Transverse colon (tissue), 4 donors: ENCODE results near the gene CTSL. TPM values are rescaled to one million over a fixed set of nuclear protein-coding genes. Genes with fewer than 3 reads are reported as not detected.

ENCODE experiments used
- DNase-seq: peaks from one replicate; pipeline ENCODE4 v3.0.0-alpha.2; 2019
- H3K27ac ChIP-seq, 4 donors: fragments of 200-600 bp; sonication (generic); 2 replicates each; pipeline ENCODE4 v1.5.1; 2016 to 2018; ENCODE audit warnings: inconsistent platforms in 4 of 4
- H3K27me3 ChIP-seq: fragments of 200-600 bp; sonication (generic); 2 replicates; pipeline ENCODE4 v1.5.1; 2017; ENCODE audit warnings: inconsistent platforms
- H3K36me3 ChIP-seq, 4 donors: fragments of 200-600 bp; sonication (generic); 2 replicates each; pipeline ENCODE4 v1.5.1; 2017 to 2019; ENCODE audit warnings: inconsistent platforms in 4 of 4
- H3K4me1 ChIP-seq, 4 donors: fragments of 200-600 bp; sonication (generic); 2 replicates each; pipeline ENCODE4 v1.5.1; 2017 to 2020; ENCODE audit warnings: inconsistent platforms in 4 of 4
- H3K4me3 ChIP-seq, 4 donors: fragments of 200-600 bp; sonication (generic); 1 replicate in 1 of 4; 2 replicates in 3 of 4; pipeline versions ENCODE4 v1.5.1 to v1.6.1; 2017 to 2019; ENCODE audit warnings: inconsistent platforms in 4 of 4
- H3K9me3 ChIP-seq, 2 donors: fragments of 200-600 bp; sonication (generic); 2 replicates each; pipeline ENCODE4 v1.5.1; 2017 to 2019; ENCODE audit warnings: inconsistent platforms in 2 of 2
- EP300 ChIP-seq: sonication (generic); formaldehyde crosslinking; IDR thresholded peaks from one replicate; pipeline ENCODE4 v1.6.1; 2017; ENCODE audit warnings: antibody characterized with exemption, low read depth
- POLR2A ChIP-seq: fragments of 450-650 bp; IDR thresholded peaks from one replicate; pipeline ENCODE4 v1.6.1; 2016; ENCODE audit warnings: antibody characterized with exemption, mild to moderate bottlenecking, moderate library complexity
- POLR2AphosphoS5 ChIP-seq, 3 donors: sonication (generic); formaldehyde crosslinking; IDR thresholded peaks; one replicate each; pipeline ENCODE4 v1.6.1; 2016; ENCODE audit warnings: antibody characterized with exemption in 3 of 3
- WGBS, 2 donors: methylation state at CpG; one replicate each; pipeline ENCODE4 v1.1.5; 2018; ENCODE audit warnings: low coverage in 1 of 2; 5-methylcytosine and 5-hydroxymethylcytosine counted together
- in situ Hi-C, 4 donors: fragments of 200-750 bp; cut with MboI; loops; one replicate each; pipeline versions ENCODE4 v1.15.0 to v1.15.1; 2017; ENCODE audit warnings: low sequenced_read_pairs in 3 of 4, low pct_ligation_motif_present in 1 of 4, low pct_unique_long_range_greater_than_20kb in 1 of 4
- intact Hi-C: fragments of 100-400 bp; cut with DNase I; formaldehyde crosslinking; loops from one replicate; pipeline ENCODE4 v1.15.1; 2023; ENCODE audit warnings: low total_unique reads
- total RNA-seq, 4 donors: library from RNA; depleted of rRNA; stranded (reverse); fragments of >200 nt; gene quantifications; one replicate each; pipeline ENCODE4 v1.1.0, GENCODE V29; 2016
- TF ChIP-seq, protein P1 (sequence below), 5 experiments: fragments of 200-600 bp in 3 of 5; fragments of 450-650 bp in 2 of 5; sonication (generic) in 3 of 5; IDR thresholded peaks; 1 replicate in 2 of 5; 2 replicates in 3 of 5; pipeline ENCODE4 v1.5.1; 2016 to 2017; ENCODE audit warnings: antibody characterized with exemption in 5 of 5, inconsistent platforms in 3 of 5, mild to moderate bottlenecking in 2 of 5, moderate library complexity in 1 of 5

Gene CTSL
- total RNA-seq, 4 donors from 2014 or later: 26.7 to 108 (median 66.6) TPM

DNA sequence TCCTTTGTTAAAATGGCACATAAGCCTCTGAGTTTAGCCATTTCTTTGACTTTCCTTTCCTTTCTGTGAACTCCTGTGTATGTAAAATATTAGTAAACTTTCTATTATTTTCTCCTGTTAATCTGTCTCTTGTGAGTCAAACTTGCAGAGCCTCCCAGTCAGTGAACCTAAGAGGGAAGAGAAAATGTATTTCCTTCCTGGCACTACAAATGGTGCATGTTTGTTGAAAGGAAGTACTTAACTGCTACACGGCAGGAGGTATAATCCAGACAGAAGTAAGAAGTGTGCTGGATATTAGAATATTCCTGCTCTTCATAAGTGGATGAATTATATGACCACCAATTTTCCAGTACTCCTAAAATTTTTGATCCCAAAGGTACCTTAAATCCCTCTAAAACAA, 23.0 kb downstream of the CTSL start:
- WGBS, 2 donors: 22 to 37% methylated on average over 1 of the region's 1 CpG
- intact Hi-C loops: no loop called here
- Histone ChIP-seq H3K27ac (no peak overlapping the region), H3K36me3 (no peaks in the 10 kb centered on the region), H3K4me3 (no peak overlapping the region), H3K27me3 (no peaks in the 10 kb centered on the region), H3K4me1 (no peaks in the 10 kb centered on the region), H3K9me3 (no peaks in the 10 kb centered on the region)
- TF ChIP-seq, protein P1, sequence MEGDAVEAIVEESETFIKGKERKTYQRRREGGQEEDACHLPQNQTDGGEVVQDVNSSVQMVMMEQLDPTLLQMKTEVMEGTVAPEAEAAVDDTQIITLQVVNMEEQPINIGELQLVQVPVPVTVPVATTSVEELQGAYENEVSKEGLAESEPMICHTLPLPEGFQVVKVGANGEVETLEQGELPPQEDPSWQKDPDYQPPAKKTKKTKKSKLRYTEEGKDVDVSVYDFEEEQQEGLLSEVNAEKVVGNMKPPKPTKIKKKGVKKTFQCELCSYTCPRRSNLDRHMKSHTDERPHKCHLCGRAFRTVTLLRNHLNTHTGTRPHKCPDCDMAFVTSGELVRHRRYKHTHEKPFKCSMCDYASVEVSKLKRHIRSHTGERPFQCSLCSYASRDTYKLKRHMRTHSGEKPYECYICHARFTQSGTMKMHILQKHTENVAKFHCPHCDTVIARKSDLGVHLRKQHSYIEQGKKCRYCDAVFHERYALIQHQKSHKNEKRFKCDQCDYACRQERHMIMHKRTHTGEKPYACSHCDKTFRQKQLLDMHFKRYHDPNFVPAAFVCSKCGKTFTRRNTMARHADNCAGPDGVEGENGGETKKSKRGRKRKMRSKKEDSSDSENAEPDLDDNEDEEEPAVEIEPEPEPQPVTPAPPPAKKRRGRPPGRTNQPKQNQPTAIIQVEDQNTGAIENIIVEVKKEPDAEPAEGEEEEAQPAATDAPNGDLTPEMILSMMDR (IDR thresholded peaks at IDR 0.05): no peak
- no peak for TF ChIP-seq EP300
- no peak for DNase-seq
- in situ Hi-C loops: no loop called here

DNA sequence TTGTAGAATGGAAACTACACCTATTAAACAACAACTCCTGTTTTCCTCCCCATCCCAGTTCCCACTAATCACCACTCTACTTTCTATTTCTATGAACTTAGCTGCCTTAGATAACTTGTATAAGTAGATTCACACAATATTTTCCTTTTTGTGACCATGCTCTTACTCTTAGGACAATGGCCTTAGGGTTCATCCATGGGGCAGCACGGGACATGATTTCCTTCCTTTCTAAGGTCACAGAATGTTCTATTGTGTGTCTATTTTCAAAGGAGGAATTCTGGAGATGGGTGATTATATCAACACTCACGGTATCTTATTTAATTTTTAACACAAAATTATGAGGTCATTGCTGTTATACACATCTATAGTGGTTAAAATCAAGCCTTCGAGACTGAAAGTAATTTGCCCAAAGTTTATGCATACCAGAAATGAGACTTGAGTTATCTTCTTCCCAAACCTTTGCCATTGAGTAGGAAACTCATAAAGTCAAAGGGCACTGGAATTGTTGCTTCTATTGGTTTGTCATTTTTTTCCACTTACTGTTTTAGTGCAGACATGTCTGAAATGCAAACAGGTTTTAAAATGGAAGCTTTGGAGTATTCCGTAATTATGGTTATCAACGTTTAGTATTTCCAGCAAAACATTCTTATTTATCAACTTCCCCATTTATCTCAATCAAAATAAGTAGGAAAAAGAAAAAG, 23.6 kb downstream of the CTSL start:
- H3K36me3 ChIP-seq: no peaks in the 10 kb centered on the region
- no peak for DNase-seq
- no peak for TF ChIP-seq EP300
- TF ChIP-seq POLR2AphosphoS5 (IDR thresholded peaks at IDR 0.05): no peak
- no peak for TF ChIP-seq POLR2A
- TF ChIP-seq, protein P1 (IDR thresholded peaks at IDR 0.05): no peak
- H3K4me1 ChIP-seq: no peaks in the 10 kb centered on the region
- H3K27ac ChIP-seq: no peak overlapping the region
- no peak overlapping the region for H3K4me3 ChIP-seq
- WGBS, 2 donors: 60 to 64% methylated on average over 5 of the region's 5 CpGs
- H3K9me3 ChIP-seq: no peaks in the 10 kb centered on the region
- in situ Hi-C loops: no loop called here
- H3K27me3 ChIP-seq: no peaks in the 10 kb centered on the region
- intact Hi-C loops: no loop called here

DNA sequence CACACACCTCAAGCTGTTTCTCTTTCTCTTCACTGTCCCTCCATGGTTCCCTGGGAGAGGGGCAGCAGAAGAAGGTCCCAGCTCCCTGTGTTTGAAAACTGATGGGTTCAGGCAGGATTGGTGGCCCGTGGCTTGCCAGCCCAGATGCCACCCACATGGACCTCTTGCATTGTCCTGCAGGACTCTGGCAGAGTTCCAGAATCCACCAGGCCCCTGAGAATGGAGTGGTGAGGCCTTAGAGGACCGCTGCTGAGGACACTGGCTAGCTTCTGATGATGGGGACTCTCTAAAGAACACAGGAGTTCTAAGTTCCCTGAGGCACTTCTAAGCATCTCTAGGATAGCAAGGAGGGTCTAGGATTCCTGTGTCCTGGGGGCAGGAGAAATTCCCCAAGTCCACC, 24.8 kb downstream of the CTSL start:
- Histone ChIP-seq H3K36me3 (no peaks in the 10 kb centered on the region), H3K4me3 (no peak overlapping the region), H3K27ac (no peak overlapping the region), H3K27me3 (no peaks in the 10 kb centered on the region), H3K4me1 (no peaks in the 10 kb centered on the region), H3K9me3 (no peaks in the 10 kb centered on the region)
- WGBS, 2 donors: 51% methylated on average over 2 of the region's 2 CpGs; no CpG with 5 or more reads in 1 of the 2 donors
- TF ChIP-seq, protein P1 (IDR thresholded peaks at IDR 0.05): no peak
- intact Hi-C loops (no loop called here), in situ Hi-C loops (no loop called here)
- no peak for DNase-seq

DNA sequence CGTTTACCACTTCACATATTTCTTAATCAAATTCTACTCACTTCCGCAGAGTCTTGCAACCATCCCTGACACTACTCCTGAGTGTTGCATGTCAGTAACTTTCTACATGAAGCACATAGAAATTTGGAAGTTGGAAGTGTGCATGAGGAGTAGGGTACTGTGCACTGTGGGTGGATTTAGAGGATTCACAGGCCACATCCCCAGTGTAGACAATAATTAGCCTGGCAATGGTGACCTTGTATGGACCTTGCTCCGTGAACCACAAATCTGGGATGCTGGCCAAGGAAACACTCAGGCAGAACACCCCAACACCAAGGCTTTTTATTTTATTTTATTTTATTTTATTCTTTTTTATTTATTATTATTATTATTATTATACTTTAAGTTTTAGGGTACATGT, 25.5 kb downstream of the CTSL start:
- TF ChIP-seq, protein P1 (IDR thresholded peaks at IDR 0.05): no peak
- no peak for TF ChIP-seq EP300
- TF ChIP-seq POLR2AphosphoS5 (IDR thresholded peaks at IDR 0.05): no peak
- TF ChIP-seq POLR2A: no peak
- no peak for DNase-seq
- H3K4me1 ChIP-seq: no peaks in the 10 kb centered on the region
- 71 to 79% methylated on average over 3 of the region's 3 CpGs for WGBS, 2 donors
- no peak overlapping the region for H3K27ac ChIP-seq
- H3K27me3 ChIP-seq: no peaks in the 10 kb centered on the region
- no peak overlapping the region for H3K4me3 ChIP-seq
- intact Hi-C loops: no loop called here
- no peaks in the 10 kb centered on the region for H3K9me3 ChIP-seq
- in situ Hi-C loops: no loop called here
- H3K36me3 ChIP-seq: no peaks in the 10 kb centered on the region
